ENCODE measurements around the gene FYCO1.

Gene FYCO1

GRCh38 chr3:45880725-45881077 is 114.9 kb downstream of the FYCO1 start:
- no peak for DNase-seq

DNA sequence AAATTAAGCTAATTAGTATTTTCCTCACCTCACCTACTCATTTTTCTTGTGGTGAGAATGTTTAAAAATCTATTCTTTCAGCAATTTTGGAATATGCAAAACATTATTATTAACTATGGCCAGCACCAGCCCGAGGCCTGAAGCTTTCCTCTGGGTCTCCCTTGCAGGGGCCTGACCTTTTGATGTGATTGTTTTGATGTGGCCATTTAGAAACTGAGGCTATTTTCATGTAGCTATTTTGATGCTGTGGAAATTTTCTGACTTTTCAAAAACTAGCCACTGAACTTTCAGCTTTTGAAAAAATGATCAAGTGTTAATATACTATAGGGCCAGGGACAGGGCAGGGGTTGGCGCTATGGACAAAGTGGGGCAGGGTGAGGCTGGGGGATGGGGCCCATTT is 117.5 kb downstream of the FYCO1 start:
- DNase-seq, result no peak

GRCh38 chr3:45874677-45875346 is 120.8 kb downstream of the FYCO1 start:
- no peak for DNase-seq

DNA sequence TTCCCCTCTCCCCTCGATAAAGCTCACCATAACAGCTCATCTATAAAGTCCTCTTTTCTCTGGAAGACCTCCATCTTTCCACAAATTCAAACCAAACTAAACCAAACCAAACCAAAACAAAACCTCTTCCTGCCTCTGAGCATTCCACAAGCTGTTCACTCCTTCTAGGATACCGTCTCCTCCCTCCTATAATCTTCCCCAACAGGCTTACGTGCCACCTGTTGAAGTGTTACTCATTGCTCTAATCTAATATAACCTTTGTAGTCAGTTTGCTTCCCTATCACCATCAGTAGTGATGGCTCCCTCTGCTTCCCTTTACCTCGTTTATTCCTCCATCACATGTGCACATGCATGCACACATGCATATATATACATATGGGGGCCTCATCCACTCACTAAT is 122.0 kb downstream of the FYCO1 start:
- no peak for DNase-seq

GRCh38 chr3:45873036-45873435 is 122.6 kb downstream of the FYCO1 start:
- DNase-seq, result no peak

DNA sequence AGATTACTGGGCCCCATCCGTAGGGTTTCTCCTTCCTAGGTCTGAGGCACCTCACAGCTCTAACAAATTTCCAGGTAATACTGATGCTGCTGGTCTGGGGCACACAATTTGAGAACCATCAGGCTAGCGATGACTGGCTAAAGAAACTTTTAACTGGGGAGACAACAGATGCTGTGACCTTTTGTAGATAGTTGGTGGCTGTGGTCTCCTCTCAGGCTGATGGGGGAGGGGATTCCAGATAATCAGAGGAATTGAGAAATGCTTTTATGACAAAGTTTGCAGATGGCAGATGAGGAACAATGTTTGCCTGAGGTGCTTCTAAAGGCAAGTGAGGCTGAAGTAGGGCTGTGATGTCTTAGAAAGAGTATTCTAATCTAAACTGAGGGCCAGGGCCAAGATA is 123.1 kb downstream of the FYCO1 start:
- DNase-seq, result no peak

GRCh38 chr3:45871780-45872179 is 123.8 kb downstream of the FYCO1 start:
- no peak for DNase-seq

GRCh38 chr3:45870099-45870498 is 125.5 kb downstream of the FYCO1 start:
- DNase-seq, result peak; percentile 77

DNA sequence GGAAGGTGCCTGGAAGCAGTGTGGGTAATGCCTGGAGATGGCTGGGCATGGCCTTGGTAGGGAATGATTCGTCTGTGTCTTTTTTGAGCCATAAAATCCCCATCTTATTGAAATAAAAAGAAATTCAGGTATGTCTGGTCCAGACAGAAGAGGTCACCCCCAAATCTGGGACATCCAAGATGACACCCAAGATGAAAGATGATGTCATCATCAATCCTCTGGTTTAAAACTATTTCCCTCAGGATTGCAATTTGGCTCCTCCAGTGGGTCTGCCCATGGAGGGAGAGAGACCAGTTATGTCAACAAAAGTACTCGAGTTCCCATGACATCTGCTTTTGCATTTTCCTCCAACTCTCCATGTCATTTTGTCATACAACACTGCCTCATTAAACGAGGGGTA is 126.0 kb downstream of the FYCO1 start:
- no peak for DNase-seq

DNA sequence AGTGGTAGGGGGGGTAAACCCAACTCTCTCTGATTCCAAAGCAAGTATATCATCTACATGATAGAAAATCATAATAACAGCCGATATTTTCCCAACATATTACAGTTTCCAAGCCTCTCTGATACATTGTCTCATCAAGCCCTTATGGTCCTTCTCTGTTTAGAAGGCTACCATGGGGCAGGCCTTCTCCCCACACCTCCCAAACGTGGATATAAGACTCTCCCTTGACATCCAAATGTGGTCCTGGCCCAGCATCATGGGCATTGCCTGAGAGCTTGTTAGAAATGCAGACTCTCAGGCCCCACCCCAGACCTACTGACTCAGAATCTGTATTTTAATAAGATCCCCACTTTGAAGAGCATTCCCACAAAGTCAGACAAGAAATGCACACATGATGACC is 127.0 kb downstream of the FYCO1 start:
- DNase-seq, result no peak

- DNase-seq, result no peak
Observed at GRCh38 chr3:45868213-45868612, 127.4 kb downstream of the FYCO1 start.
